Karpas-422 (cell line): ENCODE data around the gene CFAP70. TPM values are rescaled to one million over a fixed set of nuclear protein-coding genes. Genes with fewer than 3 reads are reported as not detected.

Experiments
- DNase-seq: peaks from one replicate; pipeline ENCODE4 v3.0.0-alpha.2; 2015
- H2AFZ ChIP-seq: fragments of 200-600 bp; sonication (generic); 2 replicates; pipeline ENCODE4 v1.6.1; 2014; ENCODE audit warnings: antibody characterized with exemption, low read length, mixed read lengths
- H3K27ac ChIP-seq: fragments of 200-600 bp; sonication (generic); 2 replicates; pipeline ENCODE4 v1.5.1; 2014; ENCODE audit warnings: mild to moderate bottlenecking, low read length, moderate library complexity
- H3K27me3 ChIP-seq: fragments of 200-600 bp; sonication (generic); 2 replicates; pipeline ENCODE4 v1.6.1; 2014; ENCODE audit warnings: low read length, mixed read lengths
- H3K36me3 ChIP-seq: fragments of 200-600 bp; sonication (generic); 2 replicates; pipeline ENCODE4 v1.6.1; 2014; ENCODE audit warnings: low read length, mixed read lengths; ENCODE audit not compliant: insufficient read depth
- H3K4me1 ChIP-seq: fragments of 200-600 bp; sonication (generic); 2 replicates; pipeline ENCODE4 v1.6.1; 2014; ENCODE audit warnings: mild to moderate bottlenecking, low read length, mixed read lengths
- H3K4me2 ChIP-seq: fragments of 200-600 bp; sonication (generic); 2 replicates; pipeline ENCODE4 v1.6.1; 2014; ENCODE audit warnings: low read length, low read depth, mild to moderate bottlenecking; ENCODE audit not compliant: poor library complexity, severe bottlenecking
- H3K4me3 ChIP-seq: fragments of 200-600 bp; sonication (generic); 2 replicates; pipeline ENCODE4 v1.5.1; 2014; ENCODE audit warnings: mild to moderate bottlenecking, antibody characterized with exemption, low read length, mixed read lengths
- H3K79me2 ChIP-seq: fragments of 200-600 bp; sonication (generic); 2 replicates; pipeline ENCODE4 v1.6.1; 2014; ENCODE audit warnings: mild to moderate bottlenecking, low read length, mixed read lengths
- H3K9ac ChIP-seq: fragments of 200-600 bp; sonication (generic); 2 replicates; pipeline ENCODE4 v1.6.0; 2014; ENCODE audit warnings: low read length
- H3K9me2 ChIP-seq: fragments of 200-600 bp; sonication (generic), shearing (Covaris generic); replicated peaks from 2 replicates; pipeline ENCODE4 v1.6.0; 2014; ENCODE audit warnings: mild to moderate bottlenecking, low read length, moderate library complexity; ENCODE audit not compliant: insufficient read depth
- H3K9me3 ChIP-seq: fragments of 300-700, 200-600 bp; sonication (generic); 2 replicates; pipeline ENCODE4 v1.6.1; 2014; ENCODE audit warnings: low read length, mixed read lengths
- H4K20me1 ChIP-seq: fragments of 200-600 bp; sonication (generic); 2 replicates; pipeline ENCODE4 v1.6.1; 2014; ENCODE audit warnings: mild to moderate bottlenecking, antibody characterized with exemption, low read length, low read depth; ENCODE audit not compliant: insufficient read depth
- total RNA-seq: library from RNA; depleted of rRNA; stranded (reverse); fragments of >200 nt; shearing (Covaris generic); gene quantifications from 2 replicates; pipeline ENCODE4 v1.2.3, GENCODE V29; 2014; ENCODE audit warnings: low replicate concordance

Gene CFAP70
- total RNA-seq, 1 experiment from 2014 or later, result 14.4 TPM

DNA sequence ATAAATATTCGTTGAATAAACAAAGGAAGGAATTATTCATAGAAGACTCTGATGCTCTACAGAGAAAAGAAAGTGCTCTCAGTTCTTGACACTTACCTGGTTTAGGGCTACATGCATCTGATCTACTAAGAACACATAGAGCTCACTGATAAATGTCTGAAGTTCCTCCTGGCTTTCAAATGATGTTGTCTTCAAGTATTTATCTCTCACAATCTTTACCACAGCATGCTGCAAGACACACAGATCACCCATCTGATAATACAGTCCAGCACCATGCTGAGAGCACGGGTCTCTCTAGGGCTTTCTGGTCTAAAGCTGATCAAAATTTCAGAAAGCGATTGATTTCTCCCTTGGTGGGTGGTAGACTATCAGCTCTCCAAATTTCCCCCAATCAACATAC, 61.7 kb downstream of the CFAP70 start:
- Histone ChIP-seq H3K27me3 (no peaks in the 10 kb centered on the region), H3K4me3 (no peak overlapping the region), H3K36me3 (0 out of 2 replicates have a peak, but pooled peaks cover under 1% of the 10 kb centered on the region), H3K9me3 (no peaks in the 10 kb centered on the region), H4K20me1 (no peaks in the 10 kb centered on the region), H3K4me1 (no peaks in the 10 kb centered on the region), H3K9me2 (no peaks in the 10 kb centered on the region), H2AFZ (no peak overlapping the region), H3K27ac (no peak overlapping the region), H3K79me2 (no peaks in the 10 kb centered on the region), H3K4me2 (no peak overlapping the region), H3K9ac (no peak overlapping the region)
- no peak for DNase-seq

DNA sequence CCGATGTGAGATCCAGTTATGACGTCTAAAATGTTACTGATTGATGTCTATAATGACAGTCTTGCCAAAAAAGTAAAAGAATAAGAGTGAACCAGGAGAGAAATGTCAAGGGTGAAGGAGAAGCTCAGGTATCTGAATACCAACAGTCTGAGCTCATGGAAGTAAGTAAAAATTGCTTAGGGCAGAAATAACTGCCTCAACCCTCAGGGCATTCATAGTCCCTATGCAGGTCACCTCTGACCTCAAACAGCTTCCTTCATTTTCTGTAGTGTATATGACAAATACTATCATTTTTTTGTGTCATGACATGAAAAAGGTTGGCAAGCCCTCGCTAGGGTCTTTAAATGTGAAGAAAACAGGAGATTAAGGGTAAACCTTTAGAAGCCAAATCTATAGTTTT, 65.2 kb downstream of the CFAP70 start:
- Histone ChIP-seq H4K20me1 (no peaks in the 10 kb centered on the region), H3K4me1 (no peaks in the 10 kb centered on the region), H3K9me2 (no peaks in the 10 kb centered on the region), H3K27ac (no peak overlapping the region), H3K4me3 (no peak overlapping the region), H3K4me2 (no peak overlapping the region), H3K79me2 (no peaks in the 10 kb centered on the region), H3K36me3 (peaks cover 20% of the 10 kb centered on the region), H3K27me3 (no peaks in the 10 kb centered on the region), H2AFZ (no peak overlapping the region), H3K9me3 (peaks cover 8% of the 10 kb centered on the region; the same call in 1 of the 2 replicates), H3K9ac (no peak overlapping the region)
- DNase-seq, result no peak

DNA sequence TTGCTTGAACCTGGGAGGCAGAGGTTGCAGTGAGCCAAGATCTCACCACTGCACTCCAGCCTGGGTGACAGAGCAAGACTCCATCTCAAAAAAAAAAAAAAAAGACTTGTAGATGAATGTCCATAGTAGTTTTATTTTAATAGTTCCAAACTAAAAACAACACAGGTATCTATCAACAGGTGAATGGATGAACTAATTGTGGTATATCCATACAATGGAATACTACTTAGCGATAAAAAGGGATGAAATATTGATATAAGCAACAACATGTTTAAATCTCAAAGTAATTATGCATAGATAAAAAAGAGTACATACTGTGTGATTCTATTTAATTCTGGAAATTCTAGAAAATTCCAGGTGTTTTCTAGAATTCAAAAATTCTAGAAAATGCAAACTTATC, 68.7 kb downstream of the CFAP70 start:
- Histone ChIP-seq H3K4me2 (no peak overlapping the region), H3K9me2 (no peaks in the 10 kb centered on the region), H3K36me3 (peaks cover 20% of the 10 kb centered on the region), H3K27me3 (no peaks in the 10 kb centered on the region), H3K27ac (no peak overlapping the region), H4K20me1 (no peaks in the 10 kb centered on the region), H3K79me2 (no peaks in the 10 kb centered on the region), H2AFZ (no peak overlapping the region), H3K4me1 (0 out of 2 replicates have a peak, but pooled peaks cover 3% of the 10 kb centered on the region), H3K4me3 (no peak overlapping the region), H3K9ac (no peak overlapping the region), H3K9me3 (peaks cover 8% of the 10 kb centered on the region; the same call in 1 of the 2 replicates)
- DNase-seq, result no peak

DNA sequence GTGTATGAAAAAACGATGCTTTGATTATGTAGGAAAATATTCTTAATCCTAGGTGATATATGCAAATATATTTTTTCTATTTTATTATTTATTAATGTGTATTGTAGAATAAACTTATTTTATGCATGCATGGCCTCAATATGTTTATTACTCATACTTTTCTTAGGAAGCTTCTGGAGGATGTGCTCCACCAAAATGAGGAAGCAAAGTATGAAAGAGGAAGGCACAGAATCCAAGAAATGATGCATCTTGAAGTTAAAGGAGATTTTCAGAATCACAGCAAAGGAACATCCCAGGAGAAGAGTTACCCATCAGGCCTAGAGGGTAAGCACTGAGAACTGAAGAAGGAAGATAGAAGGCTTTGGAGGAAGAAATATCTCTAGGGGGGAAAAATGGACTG, 71.2 kb downstream of the CFAP70 start:
- Histone ChIP-seq H2AFZ (no peak overlapping the region), H3K9ac (no peak overlapping the region), H3K36me3 (peaks cover 20% of the 10 kb centered on the region), H3K4me1 (0 out of 2 replicates have a peak, but pooled peaks cover 3% of the 10 kb centered on the region), H4K20me1 (no peaks in the 10 kb centered on the region), H3K4me2 (no peak overlapping the region), H3K27ac (no peak overlapping the region), H3K4me3 (no peak overlapping the region), H3K9me3 (peaks cover 8% of the 10 kb centered on the region; the same call in 1 of the 2 replicates), H3K79me2 (no peaks in the 10 kb centered on the region), H3K9me2 (no peaks in the 10 kb centered on the region), H3K27me3 (no peaks in the 10 kb centered on the region)
- no peak for DNase-seq

DNA sequence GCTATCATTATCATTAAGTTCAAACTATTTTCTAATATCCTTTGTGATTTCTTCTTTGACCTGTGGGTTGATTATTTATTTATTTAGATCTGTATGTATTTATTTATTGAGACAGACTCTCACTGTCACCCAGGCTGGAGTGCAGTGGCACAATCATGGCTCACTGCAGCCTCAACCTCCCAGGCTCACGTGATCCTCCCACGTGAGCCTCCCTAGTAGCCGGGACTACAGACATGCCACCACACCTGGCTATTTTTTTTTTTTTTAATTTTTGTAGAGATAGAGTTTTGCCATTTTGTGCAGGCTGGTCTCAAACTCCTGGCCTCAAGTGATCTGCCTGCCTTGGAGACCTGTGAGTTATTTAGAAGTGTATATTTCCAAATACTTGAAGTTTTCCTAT, 77.6 kb downstream of the CFAP70 start:
- H3K4me3 ChIP-seq, result no peak overlapping the region
- no peak overlapping the region for H3K4me2 ChIP-seq
- no peaks in the 10 kb centered on the region for H3K9me3 ChIP-seq
- H3K4me1 ChIP-seq, result no peaks in the 10 kb centered on the region
- no peak overlapping the region for H3K9ac ChIP-seq
- no peaks in the 10 kb centered on the region for H3K9me2 ChIP-seq
- H2AFZ ChIP-seq, result no peak overlapping the region
- no peaks in the 10 kb centered on the region for H3K79me2 ChIP-seq
- H3K27me3 ChIP-seq, result no peaks in the 10 kb centered on the region
- no peaks in the 10 kb centered on the region for H4K20me1 ChIP-seq
- no peaks in the 10 kb centered on the region for H3K36me3 ChIP-seq
- no peak for DNase-seq
- no peak overlapping the region for H3K27ac ChIP-seq

DNA sequence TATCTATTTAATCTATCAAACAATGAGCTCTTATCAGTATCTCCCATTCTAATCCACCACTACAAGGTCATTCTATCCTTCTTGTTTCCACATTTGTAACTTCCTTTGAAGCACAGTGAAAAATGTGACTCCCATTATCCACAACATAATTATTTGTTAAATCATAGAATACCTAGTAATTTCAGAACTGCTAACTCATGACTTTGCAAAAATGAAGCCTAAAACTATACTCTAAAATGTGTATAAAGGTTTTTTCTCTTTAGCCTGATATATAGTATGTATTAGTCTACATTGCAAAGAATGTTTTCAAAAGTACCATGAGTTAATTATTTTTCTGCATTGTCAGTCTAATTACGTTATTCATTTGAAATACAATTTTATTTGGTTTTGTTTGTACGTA, 94.2 kb downstream of the CFAP70 start:
- Histone ChIP-seq H2AFZ (no peak overlapping the region), H3K36me3 (no peaks in the 10 kb centered on the region), H3K27ac (no peak overlapping the region), H3K79me2 (no peaks in the 10 kb centered on the region), H3K9ac (no peak overlapping the region), H3K9me3 (no peaks in the 10 kb centered on the region; the same call in 1 of the 2 replicates), H3K4me2 (no peak overlapping the region), H3K4me1 (peaks cover 3% of the 10 kb centered on the region; the same call in 1 of the 2 replicates), H3K9me2 (no peaks in the 10 kb centered on the region), H4K20me1 (no peaks in the 10 kb centered on the region), H3K4me3 (no peak overlapping the region), H3K27me3 (no peaks in the 10 kb centered on the region)
- no peak for DNase-seq

DNA sequence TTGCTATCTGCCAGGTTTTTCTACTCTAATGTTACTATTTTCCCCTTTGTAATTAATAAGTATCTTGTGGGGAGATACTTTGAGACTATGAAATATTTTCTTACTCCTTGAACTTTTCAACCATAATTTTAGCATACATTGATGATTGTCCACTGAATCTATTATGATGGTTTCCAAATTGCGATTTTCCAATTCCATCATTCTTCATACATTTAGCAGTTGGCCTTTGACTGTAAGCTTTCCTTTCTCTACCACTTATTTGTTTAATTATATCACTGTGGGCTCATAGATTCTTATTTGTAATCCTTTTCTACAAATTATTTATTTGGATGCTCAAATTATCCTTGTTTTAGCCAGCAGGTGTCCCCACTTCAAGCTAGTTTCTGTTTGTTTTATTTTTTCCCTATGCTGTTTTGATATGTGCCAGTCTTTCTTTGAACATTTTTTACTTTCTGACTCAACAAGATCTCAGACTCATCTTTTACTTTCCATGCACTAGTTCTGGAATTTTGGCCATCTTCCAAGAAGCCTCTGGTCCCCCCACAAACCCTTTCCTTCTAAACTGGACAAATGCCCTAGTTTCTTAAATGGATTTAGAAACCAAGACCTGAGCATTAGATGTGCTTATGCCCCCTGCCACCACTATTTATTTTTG, 94.8 kb downstream of the CFAP70 start:
- Histone ChIP-seq H3K9ac (no peak overlapping the region), H3K9me2 (no peaks in the 10 kb centered on the region), H3K27ac (no peak overlapping the region), H3K4me1 (peaks cover 3% of the 10 kb centered on the region; the same call in 1 of the 2 replicates), H2AFZ (no peak overlapping the region), H3K27me3 (no peaks in the 10 kb centered on the region), H3K4me3 (no peak overlapping the region), H3K4me2 (no peak overlapping the region), H3K36me3 (no peaks in the 10 kb centered on the region), H4K20me1 (no peaks in the 10 kb centered on the region), H3K9me3 (no peaks in the 10 kb centered on the region; the same call in 1 of the 2 replicates), H3K79me2 (no peaks in the 10 kb centered on the region)
- peak; percentile 67 for DNase-seq

DNA sequence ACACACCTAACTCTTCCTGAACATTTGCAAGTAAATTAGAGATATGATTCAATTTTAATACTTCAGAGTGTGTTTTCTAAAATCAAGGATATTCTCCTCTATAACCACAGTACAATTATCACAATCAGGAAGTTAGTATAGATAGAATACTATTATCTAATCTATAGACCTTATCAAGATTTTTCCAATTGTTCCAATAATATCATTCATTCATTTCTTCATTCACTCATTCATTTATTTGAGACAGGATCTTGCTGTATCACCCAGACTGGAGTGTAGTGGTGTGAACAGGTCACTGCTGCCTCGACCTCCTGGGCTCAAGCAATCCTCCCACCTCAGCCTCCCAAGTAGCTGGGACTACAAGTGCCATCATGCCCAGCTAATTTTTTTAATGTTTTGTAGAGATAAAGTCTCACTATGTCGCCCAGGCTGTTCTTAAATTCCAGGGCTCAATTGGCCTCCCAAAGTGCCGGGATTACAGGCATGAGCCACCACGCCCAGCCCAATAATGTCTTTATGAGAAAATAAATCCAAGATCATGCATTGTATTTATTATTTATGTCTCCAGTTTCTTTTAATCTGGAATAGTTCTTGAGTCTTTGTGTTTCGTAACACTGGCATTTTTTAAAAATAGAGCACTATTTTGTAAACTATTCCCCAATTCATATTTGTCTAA, 95.6 kb downstream of the CFAP70 start:
- Histone ChIP-seq H3K9me3 (no peaks in the 10 kb centered on the region; the same call in 1 of the 2 replicates), H3K9ac (no peak overlapping the region), H3K9me2 (no peaks in the 10 kb centered on the region), H3K4me3 (no peak overlapping the region), H3K36me3 (no peaks in the 10 kb centered on the region), H3K79me2 (no peaks in the 10 kb centered on the region), H3K4me2 (no peak overlapping the region), H4K20me1 (no peaks in the 10 kb centered on the region), H3K27ac (no peak overlapping the region), H2AFZ (no peak overlapping the region), H3K27me3 (no peaks in the 10 kb centered on the region), H3K4me1 (peaks cover 3% of the 10 kb centered on the region; the same call in 1 of the 2 replicates)
- no peak for DNase-seq
